Keratinocyte (primary cell): ENCODE data around the gene AIRE. TPM values are rescaled to one million over a fixed set of nuclear protein-coding genes. Genes with fewer than 3 reads are reported as not detected.

Experiments used
- DNase-seq: peaks from one replicate; pipeline ENCODE4 v3.0.0-alpha.2; 2011; ENCODE audit warnings: low read depth, missing footprints, low spot score
- FAIRE-seq: peaks from 2 replicates; lab custom pipeline; 2011; peaks lifted over from hg19 to GRCh38; lab: Jason Lieb, UNC
- H2AFZ ChIP-seq: 2 replicates; pipeline ENCODE4 v1.6.0; 2012; ENCODE audit warnings: low read length, control low read depth, inconsistent platforms; ENCODE audit not compliant: control insufficient read depth
- H3K27ac ChIP-seq: 2 replicates; pipeline ENCODE4 v1.5.1; 2011; ENCODE audit warnings: low read length; ENCODE audit not compliant: control insufficient read depth, insufficient read depth
- H3K27me3 ChIP-seq: 3 replicates; pipeline ENCODE4 v1.6.0; 2011; ENCODE audit warnings: low read length; ENCODE audit not compliant: control insufficient read depth, insufficient read depth; ENCODE audit errors: extremely low read depth
- H3K36me3 ChIP-seq, 2 experiments: 2 replicates in 1 of 2; 3 replicates in 1 of 2; pipeline ENCODE4 v1.5.1; 2011; ENCODE audit warnings: low read length in 2 of 2, mild to moderate bottlenecking in 1 of 2; ENCODE audit not compliant: control insufficient read depth in 2 of 2, insufficient read depth in 2 of 2; ENCODE audit errors: extremely low read depth in 1 of 2
- H3K4me1 ChIP-seq: 3 replicates; pipeline ENCODE4 v1.5.1; 2011; ENCODE audit warnings: low read length; ENCODE audit not compliant: control insufficient read depth, insufficient read depth; ENCODE audit errors: extremely low read depth
- H3K4me2 ChIP-seq: 3 replicates; pipeline ENCODE4 v1.6.0; 2011; ENCODE audit warnings: low read depth, low read length; ENCODE audit not compliant: control insufficient read depth, insufficient read depth; ENCODE audit errors: extremely low read depth
- H3K4me3 ChIP-seq, 3 experiments: fragments of 200-600 bp in 1 of 3; sonication (generic) in 1 of 3; 2 replicates in 2 of 3; 3 replicates in 1 of 3; pipeline ENCODE4 v1.5.1; 2011 to 2016; ENCODE audit warnings: low read length in 3 of 3, mild to moderate bottlenecking in 3 of 3, control low read depth in 2 of 3, inconsistent platforms in 1 of 3, low read depth in 1 of 3, mixed read lengths in 1 of 3, mixed run types in 1 of 3, moderate library complexity in 1 of 3; ENCODE audit not compliant: control insufficient read depth in 2 of 3, insufficient read depth in 2 of 3; ENCODE audit errors: extremely low read depth in 1 of 3
- H3K79me2 ChIP-seq: 2 replicates; pipeline ENCODE4 v1.6.0; 2012; ENCODE audit warnings: low read length; ENCODE audit not compliant: control insufficient read depth, insufficient read depth
- H3K9ac ChIP-seq: 3 replicates; pipeline ENCODE4 v1.6.0; 2011; ENCODE audit warnings: low read length; ENCODE audit not compliant: control insufficient read depth, insufficient read depth; ENCODE audit errors: extremely low read depth
- H3K9me1 ChIP-seq: 3 replicates; pipeline ENCODE4 v1.6.0; 2011; ENCODE audit warnings: low read length; ENCODE audit not compliant: control insufficient read depth, insufficient read depth; ENCODE audit errors: extremely low read depth
- H3K9me3 ChIP-seq: 2 replicates; pipeline ENCODE4 v1.5.1; 2012; ENCODE audit warnings: low read depth, low read length; ENCODE audit not compliant: control insufficient read depth
- H4K20me1 ChIP-seq: 3 replicates; pipeline ENCODE4 v1.6.0; 2011; ENCODE audit warnings: low read length; ENCODE audit not compliant: control insufficient read depth, insufficient read depth; ENCODE audit errors: extremely low read depth
- EZH2 ChIP-seq: IDR thresholded peaks from one replicate; pipeline ENCODE4 v1.6.1; 2012; ENCODE audit warnings: inconsistent platforms, mild to moderate bottlenecking, low read length, moderate library complexity
- dilution Hi-C: fragments of 300-500 bp; cut with MboI; formaldehyde crosslinking; loops from one replicate; pipeline ENCODE4 v1.7.0; 2020; ENCODE audit warnings: low sequenced_read_pairs; ENCODE audit not compliant: extremely low pct_ligation_motif_present
- polyA plus RNA-seq, 5 experiments: library from polyadenylated mRNA; depleted of rRNA in 3 of 5; stranded (reverse) in 3 of 5; stranded (forward) in 1 of 5; unstranded in 1 of 5; fragments of >200 nt; gene quantifications; 1 replicate in 1 of 5; 2 replicates in 3 of 5; 3 replicates in 1 of 5; pipeline versions ENCODE4 v1.2.1 to v1.2.3, GENCODE V29; 2011 to 2012; ENCODE audit warnings: missing spikeins in 2 of 5, low read depth in 1 of 5, low replicate concordance in 1 of 5
- TF ChIP-seq, protein P1 (sequence below), 3 experiments: IDR thresholded peaks in 1 of 3; conservative IDR thresholded peaks in 1 of 3; optimal IDR thresholded peaks in 1 of 3; 2 replicates in 2 of 3; 3 replicates in 1 of 3; pipeline versions ENCODE3 to v1.5.1; 2011; ENCODE audit warnings: low read length in 3 of 3, mild to moderate bottlenecking in 3 of 3, moderate library complexity in 2 of 3, control low read depth in 1 of 3, inconsistent platforms in 1 of 3; ENCODE audit not compliant: insufficient read depth in 2 of 3; ENCODE audit errors: extremely low read depth in 1 of 3

AIRE gene
- polyA plus RNA-seq, 1 donor (not counting 4 experiments of a cell fraction or from before 2014, with no cell fraction given): not detected

DNA sequence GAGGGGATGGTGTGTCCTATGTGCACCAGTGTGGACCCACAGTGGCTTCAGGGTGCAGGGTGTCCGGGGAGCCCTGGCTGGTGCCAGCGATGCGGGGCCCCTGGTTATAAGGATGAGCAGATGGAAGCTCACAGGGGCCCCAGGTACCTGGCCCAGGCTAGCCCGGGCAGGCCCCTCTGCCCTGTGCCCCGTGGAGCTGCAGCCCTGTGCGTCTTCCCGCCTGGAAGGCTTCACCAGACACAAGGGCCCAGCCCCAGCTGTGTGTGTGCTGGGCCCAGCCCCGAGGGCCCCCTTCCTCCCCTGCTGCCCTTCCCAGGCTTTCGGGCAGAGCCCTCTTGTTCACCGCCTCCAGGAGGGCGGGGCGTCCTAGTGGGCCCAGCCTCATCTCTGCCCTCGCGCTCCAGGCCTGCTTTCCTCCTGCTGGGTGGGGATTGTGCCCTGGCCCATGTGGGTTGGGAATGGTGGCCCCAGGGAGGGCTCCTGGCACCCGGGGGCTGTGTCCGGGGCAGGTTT lies 30.1 kb downstream of the AIRE start:
- no peaks in the 10 kb centered on the region for H3K79me2 ChIP-seq
- H3K27me3 ChIP-seq: no peaks in the 10 kb centered on the region
- no peaks in the 10 kb centered on the region for H4K20me1 ChIP-seq
- H3K27ac ChIP-seq: no peak overlapping the region
- peaks cover 3% of the 10 kb centered on the region for H3K4me1 ChIP-seq
- no peaks in the 10 kb centered on the region for H3K9me3 ChIP-seq
- no peak overlapping the region for H3K9ac ChIP-seq
- H3K9me1 ChIP-seq: no peaks in the 10 kb centered on the region
- H3K36me3 ChIP-seq: peaks cover 11 to 42% of the 10 kb centered on the region in 2 experiments
- FAIRE-seq (no peak), DNase-seq (no peak)
- no peak overlapping the region for H3K4me2 ChIP-seq
- H2AFZ ChIP-seq: no peak overlapping the region
- dilution Hi-C loops: no loop called here
- H3K4me3 ChIP-seq: no peak overlapping the region
- TF ChIP-seq, protein P1, sequence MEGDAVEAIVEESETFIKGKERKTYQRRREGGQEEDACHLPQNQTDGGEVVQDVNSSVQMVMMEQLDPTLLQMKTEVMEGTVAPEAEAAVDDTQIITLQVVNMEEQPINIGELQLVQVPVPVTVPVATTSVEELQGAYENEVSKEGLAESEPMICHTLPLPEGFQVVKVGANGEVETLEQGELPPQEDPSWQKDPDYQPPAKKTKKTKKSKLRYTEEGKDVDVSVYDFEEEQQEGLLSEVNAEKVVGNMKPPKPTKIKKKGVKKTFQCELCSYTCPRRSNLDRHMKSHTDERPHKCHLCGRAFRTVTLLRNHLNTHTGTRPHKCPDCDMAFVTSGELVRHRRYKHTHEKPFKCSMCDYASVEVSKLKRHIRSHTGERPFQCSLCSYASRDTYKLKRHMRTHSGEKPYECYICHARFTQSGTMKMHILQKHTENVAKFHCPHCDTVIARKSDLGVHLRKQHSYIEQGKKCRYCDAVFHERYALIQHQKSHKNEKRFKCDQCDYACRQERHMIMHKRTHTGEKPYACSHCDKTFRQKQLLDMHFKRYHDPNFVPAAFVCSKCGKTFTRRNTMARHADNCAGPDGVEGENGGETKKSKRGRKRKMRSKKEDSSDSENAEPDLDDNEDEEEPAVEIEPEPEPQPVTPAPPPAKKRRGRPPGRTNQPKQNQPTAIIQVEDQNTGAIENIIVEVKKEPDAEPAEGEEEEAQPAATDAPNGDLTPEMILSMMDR (optimal IDR thresholded peaks at IDR 0.05 in 1 of 3, IDR thresholded peaks at IDR 0.05 in 1 of 3, conservative IDR thresholded peaks at IDR 0.05 in 1 of 3; ENCODE audit: extremely low read depth in 1 of 3, insufficient read depth in 2 of 3, low read length in 3 of 3): no peak
- no peak for TF ChIP-seq EZH2

DNA sequence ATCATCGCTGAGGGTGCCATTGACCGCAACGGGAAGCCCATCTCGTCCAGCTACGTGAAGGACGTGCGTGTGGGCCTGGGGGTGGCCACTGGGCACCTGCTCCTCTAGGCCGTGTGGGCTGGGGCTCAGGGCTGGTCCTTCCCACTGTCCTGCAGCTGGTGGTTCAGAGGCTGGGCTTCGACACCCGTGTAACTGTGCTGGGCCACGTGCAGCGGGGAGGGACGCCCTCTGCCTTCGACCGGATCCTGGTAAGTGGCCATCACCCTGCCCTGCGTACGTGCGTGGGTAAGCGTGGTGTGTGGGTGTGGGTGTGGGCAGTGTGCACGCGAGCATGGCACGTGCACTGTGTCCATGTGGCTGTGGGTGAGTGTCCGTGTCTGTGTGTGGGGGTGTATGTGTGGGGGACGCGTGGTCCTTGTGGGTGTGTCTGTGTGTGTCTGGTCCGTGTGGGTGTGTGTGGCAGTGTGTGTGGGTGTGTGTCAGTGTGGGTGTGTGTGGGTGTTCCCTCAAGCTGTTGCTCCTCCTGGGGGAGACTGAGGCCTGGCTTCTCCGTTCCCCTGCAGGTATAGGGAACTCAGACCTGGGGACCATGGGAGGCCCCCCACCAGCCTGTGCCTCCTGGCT lies 30.7 kb downstream of the AIRE start:
- no peak for DNase-seq
- Histone ChIP-seq H3K27me3 (no peaks in the 10 kb centered on the region), H3K27ac (no peak overlapping the region), H2AFZ (no peak overlapping the region), H3K9me3 (no peaks in the 10 kb centered on the region), H4K20me1 (no peaks in the 10 kb centered on the region), H3K4me3 (no peak overlapping the region), H3K36me3 (peaks cover 13 to 40% of the 10 kb centered on the region in 2 experiments), H3K4me1 (peaks cover 3% of the 10 kb centered on the region), H3K9ac (no peak overlapping the region), H3K9me1 (no peaks in the 10 kb centered on the region), H3K79me2 (no peaks in the 10 kb centered on the region), H3K4me2 (no peak overlapping the region)
- dilution Hi-C loops: no loop called here
- FAIRE-seq: no peak
- no peak for TF ChIP-seq EZH2
- TF ChIP-seq, protein P1 (optimal IDR thresholded peaks at IDR 0.05 in 1 of 3, IDR thresholded peaks at IDR 0.05 in 1 of 3, conservative IDR thresholded peaks at IDR 0.05 in 1 of 3; ENCODE audit: extremely low read depth in 1 of 3, insufficient read depth in 2 of 3, low read length in 3 of 3): no peak
